GM12878 (cell line): ENCODE measurements around the gene N4BP2L1.

ENCODE experiments used
- CHD4 ChIP-seq: fragments of 200-600 bp; sonication (generic); IDR thresholded peaks from 2 replicates; pipeline ENCODE4 v1.6.1; 2016; ENCODE audit warnings: mild to moderate bottlenecking
- ETV6 ChIP-seq, 2 experiments: fragments of 450-650 bp in 1 of 2; IDR thresholded peaks in 1 of 2; conservative IDR thresholded peaks in 1 of 2; 2 replicates each; pipeline ENCODE4 v1.6.1; 2014; ENCODE audit warnings: antibody characterized with exemption in 1 of 2, borderline replicate concordance in 1 of 2, low read depth in 1 of 2, mild to moderate bottlenecking in 1 of 2, moderate library complexity in 1 of 2
- EZH2 ChIP-seq: IDR thresholded peaks from 2 replicates; pipeline ENCODE4 v1.6.1; 2012; ENCODE audit warnings: low read depth, mild to moderate bottlenecking, control low read depth, inconsistent platforms, low read length, borderline replicate concordance; ENCODE audit not compliant: control insufficient read depth
- HDGF ChIP-seq: fragments of 450-650 bp; IDR thresholded peaks from 2 replicates; pipeline ENCODE4 v1.6.1; 2016; ENCODE audit warnings: antibody characterized with exemption
- POLR2A ChIP-seq: IDR thresholded peaks from 2 replicates; pipeline ENCODE4 v1.6.1; 2011; ENCODE audit warnings: low read depth, mild to moderate bottlenecking, low read length
- ZNF24 ChIP-seq: fragments of 450-650 bp; IDR thresholded peaks from 2 replicates; pipeline ENCODE4 v1.6.1; 2017; ENCODE audit warnings: antibody characterized with exemption, mild to moderate bottlenecking
- TF ChIP-seq, protein P1 (sequence below), 3 experiments: IDR thresholded peaks in 2 of 3; conservative IDR thresholded peaks in 1 of 3; 2 replicates each; pipeline ENCODE4 v1.5.1; 2011; ENCODE audit warnings: low read depth in 3 of 3, low read length in 3 of 3, mild to moderate bottlenecking in 3 of 3, control low read depth in 2 of 3, moderate library complexity in 2 of 3, inconsistent platforms in 1 of 3, mixed read lengths in 1 of 3; ENCODE audit not compliant: control insufficient read depth in 2 of 3, insufficient read depth in 1 of 3; ENCODE audit errors: extremely low read depth in 1 of 3
- TF ChIP-seq, protein P2 (sequence below): IDR thresholded peaks from 2 replicates; pipeline ENCODE4 v1.6.1; 2011; ENCODE audit warnings: borderline replicate concordance, low read depth, mild to moderate bottlenecking, moderate library complexity, mixed read lengths, low read length; ENCODE audit not compliant: insufficient read depth; ENCODE audit errors: extremely low read length

DNA sequence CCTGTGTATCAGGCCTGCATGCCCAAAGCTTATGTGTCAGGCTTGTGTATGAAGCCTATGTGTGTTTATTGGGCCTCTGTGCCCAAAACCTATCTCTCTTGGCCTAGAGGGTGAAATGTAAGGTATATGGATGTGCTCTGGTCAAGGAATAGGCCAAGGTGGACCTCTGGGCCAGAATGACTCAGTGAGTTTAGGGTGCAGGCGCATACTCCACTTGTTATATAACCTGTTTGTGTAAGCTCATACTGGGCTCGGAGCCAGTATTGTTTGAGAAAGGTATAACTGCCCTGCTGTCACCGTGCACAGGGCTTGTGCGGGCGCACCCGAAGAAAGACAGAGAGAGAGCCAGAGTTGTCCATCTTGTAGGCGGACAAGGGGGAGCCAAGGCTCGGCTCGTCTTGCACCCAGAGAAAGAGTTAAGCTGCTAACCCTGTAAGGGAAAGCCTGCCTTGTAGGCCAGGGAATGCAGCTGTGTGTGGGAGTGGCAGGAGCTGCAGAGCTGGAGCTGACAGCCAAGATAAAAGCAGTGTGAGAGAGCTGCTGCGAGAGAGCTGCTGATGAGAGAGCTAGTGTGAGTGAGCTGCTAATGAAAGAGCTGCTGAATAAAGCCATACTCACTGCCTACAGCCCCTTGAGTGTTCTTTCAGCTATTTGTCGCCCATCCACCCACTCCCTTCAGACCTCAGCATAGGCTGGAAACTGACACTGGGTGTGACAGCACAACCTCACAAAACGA, 43.4 kb upstream of the N4BP2L1 start:
- TF ChIP-seq EZH2 (no peak), POLR2A (no peak), HDGF (no peak), CHD4 (no peak), ETV6 (conservative IDR thresholded peaks at IDR 0.05 in 1 of 2, IDR thresholded peaks at IDR 0.05 in 1 of 2; ENCODE audit: borderline replicate concordance in 1 of 2, low read depth in 1 of 2) (no peak), ZNF24 (no peak)
- TF ChIP-seq, protein P1, sequence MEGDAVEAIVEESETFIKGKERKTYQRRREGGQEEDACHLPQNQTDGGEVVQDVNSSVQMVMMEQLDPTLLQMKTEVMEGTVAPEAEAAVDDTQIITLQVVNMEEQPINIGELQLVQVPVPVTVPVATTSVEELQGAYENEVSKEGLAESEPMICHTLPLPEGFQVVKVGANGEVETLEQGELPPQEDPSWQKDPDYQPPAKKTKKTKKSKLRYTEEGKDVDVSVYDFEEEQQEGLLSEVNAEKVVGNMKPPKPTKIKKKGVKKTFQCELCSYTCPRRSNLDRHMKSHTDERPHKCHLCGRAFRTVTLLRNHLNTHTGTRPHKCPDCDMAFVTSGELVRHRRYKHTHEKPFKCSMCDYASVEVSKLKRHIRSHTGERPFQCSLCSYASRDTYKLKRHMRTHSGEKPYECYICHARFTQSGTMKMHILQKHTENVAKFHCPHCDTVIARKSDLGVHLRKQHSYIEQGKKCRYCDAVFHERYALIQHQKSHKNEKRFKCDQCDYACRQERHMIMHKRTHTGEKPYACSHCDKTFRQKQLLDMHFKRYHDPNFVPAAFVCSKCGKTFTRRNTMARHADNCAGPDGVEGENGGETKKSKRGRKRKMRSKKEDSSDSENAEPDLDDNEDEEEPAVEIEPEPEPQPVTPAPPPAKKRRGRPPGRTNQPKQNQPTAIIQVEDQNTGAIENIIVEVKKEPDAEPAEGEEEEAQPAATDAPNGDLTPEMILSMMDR (IDR thresholded peaks at IDR 0.05 in 2 of 3, conservative IDR thresholded peaks at IDR 0.05 in 1 of 3; ENCODE audit: control insufficient read depth in 2 of 3, extremely low read depth in 1 of 3, insufficient read depth in 1 of 3, low read depth in 3 of 3, low read length in 3 of 3), result no peak
- TF ChIP-seq, protein P2, sequence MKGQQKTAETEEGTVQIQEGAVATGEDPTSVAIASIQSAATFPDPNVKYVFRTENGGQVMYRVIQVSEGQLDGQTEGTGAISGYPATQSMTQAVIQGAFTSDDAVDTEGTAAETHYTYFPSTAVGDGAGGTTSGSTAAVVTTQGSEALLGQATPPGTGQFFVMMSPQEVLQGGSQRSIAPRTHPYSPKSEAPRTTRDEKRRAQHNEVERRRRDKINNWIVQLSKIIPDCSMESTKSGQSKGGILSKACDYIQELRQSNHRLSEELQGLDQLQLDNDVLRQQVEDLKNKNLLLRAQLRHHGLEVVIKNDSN, result no peak
